ENCODE data around the gene DDX60.

- TF ChIP-seq EZH2 (IDR thresholded peaks at IDR 0.05; ENCODE audit: borderline replicate concordance, low read depth, low read length, poor library complexity, severe bottlenecking) (no peak), CTCF (conservative IDR thresholded peaks at IDR 0.05; ENCODE audit: low read depth, low read length) (no peak)
Observed at GRCh38 chr4:168263039-168263438, 55.5 kb downstream of the DDX60 start.

Measured in A673 (cell line).